ENCODE data around the gene SERTAD1. TPM values are rescaled to one million over a fixed set of nuclear protein-coding genes. Genes with fewer than 3 reads are reported as not detected.

The SERTAD1 gene
- polyA plus RNA-seq, 2 donors: 20.7 to 21.5 TPM

DNA sequence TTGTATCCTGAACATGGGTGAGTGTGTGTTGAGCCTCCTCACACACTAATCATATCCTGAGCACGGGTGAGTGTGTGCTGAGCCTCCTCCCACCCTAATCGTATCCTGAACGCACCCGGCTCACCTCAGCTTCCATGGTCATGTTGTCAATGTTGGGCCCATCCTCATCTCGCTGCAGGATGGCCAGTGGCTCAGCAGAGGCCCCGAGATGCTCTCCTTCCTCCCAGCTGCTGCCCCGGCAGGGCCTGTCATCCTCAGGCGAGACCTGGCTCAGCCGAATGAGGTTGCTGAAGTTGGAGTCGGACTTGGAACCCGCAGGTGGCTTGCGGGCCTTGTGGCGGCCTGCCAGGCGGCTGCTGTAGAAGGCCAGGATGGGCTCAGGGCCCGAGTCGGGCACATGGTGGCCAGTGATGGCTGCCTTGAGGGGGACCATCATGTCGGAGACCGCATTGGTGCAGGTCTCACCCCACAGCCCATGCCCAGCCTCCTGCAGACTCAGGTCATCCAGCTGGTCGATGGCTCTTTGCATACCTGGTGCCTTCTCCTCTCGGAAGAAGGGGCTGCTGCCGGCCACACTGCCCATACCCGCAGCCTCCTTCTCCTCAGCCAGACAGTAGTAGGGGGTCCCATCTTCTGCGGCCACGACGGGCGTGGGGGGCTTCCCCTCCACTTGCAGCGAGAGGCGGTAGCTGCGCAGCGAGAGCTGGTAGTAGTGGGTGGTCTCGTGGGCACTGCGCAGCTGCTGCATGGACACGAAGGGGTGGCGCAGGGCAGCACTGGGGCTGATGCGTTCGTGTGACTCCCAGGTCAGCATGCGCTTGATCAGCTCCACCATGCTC is 45.4 kb downstream of the SERTAD1 start:
- Histone ChIP-seq H3K4me1 (ENCODE audit: control insufficient read depth in 2 of 2, insufficient read depth in 2 of 2, low read length in 1 of 2) (no peaks in the 10 kb centered on the region), H3K27ac (ENCODE audit: low read depth in 2 of 2, low read length in 1 of 2) (no peak overlapping the region), H3K9me3 (ENCODE audit: control insufficient read depth in 2 of 2, insufficient read depth in 1 of 2, low read depth in 1 of 2, low read length in 1 of 2) (no peaks in the 10 kb centered on the region), H3K36me3 (ENCODE audit: control insufficient read depth in 2 of 2, insufficient read depth in 2 of 2, low read length in 1 of 2) (peaks cover 7 to 24% of the 10 kb centered on the region in 2 donors), H3K4me3 (ENCODE audit: low read depth in 1 of 2, low read length in 2 of 2) (no peak overlapping the region), H3K27me3 (ENCODE audit: control insufficient read depth in 1 of 2, insufficient read depth in 2 of 2, low read length in 2 of 2) (no peaks in the 10 kb centered on the region)
- WGBS, 2 donors: 81 to 84% methylated on average over 36 to 37 of the region's 37 CpGs

DNA sequence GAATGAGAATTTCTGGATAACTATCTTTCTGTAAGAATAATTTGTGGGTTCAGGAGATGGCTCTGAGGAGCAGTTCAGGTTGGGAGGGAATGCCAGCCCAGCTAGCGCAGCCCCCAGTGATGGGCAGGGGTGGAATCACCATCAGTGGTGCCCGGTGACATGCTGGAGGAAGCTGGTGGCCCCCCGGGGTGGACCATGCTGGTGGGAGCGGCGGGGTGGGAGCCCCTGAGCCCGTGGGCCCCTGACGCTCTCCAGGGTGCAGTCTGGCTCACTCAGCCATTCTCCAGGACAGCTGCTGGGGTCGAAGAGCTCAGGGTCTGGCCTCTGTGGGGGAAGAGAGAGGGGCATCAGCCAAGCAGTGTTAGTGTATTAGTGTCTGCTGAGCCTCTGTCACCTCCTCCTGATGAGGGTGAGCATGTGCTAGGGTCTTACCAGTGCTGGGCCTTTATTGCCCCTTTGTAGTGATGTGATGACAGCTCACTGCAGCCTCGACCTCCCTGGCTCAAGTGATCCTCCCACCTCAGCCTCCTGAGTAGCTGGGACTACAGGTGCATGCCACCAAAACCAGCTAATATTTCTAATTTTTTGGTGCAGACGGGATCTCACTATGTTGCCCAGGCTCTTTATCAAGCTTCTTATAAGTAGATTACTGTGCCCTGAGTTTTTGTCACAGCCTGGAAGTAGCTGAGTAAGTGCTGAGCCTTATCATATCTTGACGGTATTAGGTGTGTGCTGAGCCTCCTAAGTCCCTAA is 46.2 kb downstream of the SERTAD1 start:
- Histone ChIP-seq H3K4me1 (ENCODE audit: control insufficient read depth in 2 of 2, insufficient read depth in 2 of 2, low read length in 1 of 2) (no peaks in the 10 kb centered on the region), H3K27me3 (ENCODE audit: control insufficient read depth in 1 of 2, insufficient read depth in 2 of 2, low read length in 2 of 2) (no peaks in the 10 kb centered on the region), H3K9me3 (ENCODE audit: control insufficient read depth in 2 of 2, insufficient read depth in 1 of 2, low read depth in 1 of 2, low read length in 1 of 2) (no peaks in the 10 kb centered on the region), H3K36me3 (ENCODE audit: control insufficient read depth in 2 of 2, insufficient read depth in 2 of 2, low read length in 1 of 2) (peaks cover 7 to 24% of the 10 kb centered on the region in 2 donors), H3K27ac (ENCODE audit: low read depth in 2 of 2, low read length in 1 of 2) (no peak overlapping the region), H3K4me3 (ENCODE audit: low read depth in 1 of 2, low read length in 2 of 2) (no peak overlapping the region)
- WGBS, 2 donors: 87% methylated on average over 11 of the region's 11 CpGs

GRCh38 chr19:40378509-40378908 is 47.3 kb downstream of the SERTAD1 start:
- Histone ChIP-seq H3K27me3 (ENCODE audit: control insufficient read depth in 1 of 2, insufficient read depth in 2 of 2, low read length in 2 of 2) (no peaks in the 10 kb centered on the region), H3K36me3 (ENCODE audit: control insufficient read depth in 2 of 2, insufficient read depth in 2 of 2, low read length in 1 of 2) (peaks cover 7 to 30% of the 10 kb centered on the region in 2 donors), H3K4me1 (ENCODE audit: control insufficient read depth in 2 of 2, insufficient read depth in 2 of 2, low read length in 1 of 2) (no peaks in the 10 kb centered on the region), H3K9me3 (ENCODE audit: control insufficient read depth in 2 of 2, insufficient read depth in 1 of 2, low read depth in 1 of 2, low read length in 1 of 2) (no peaks in the 10 kb centered on the region), H3K27ac (ENCODE audit: low read depth in 2 of 2, low read length in 1 of 2) (no peak overlapping the region), H3K4me3 (ENCODE audit: low read depth in 1 of 2, low read length in 2 of 2) (no peak overlapping the region)
- WGBS, 2 donors: 74 to 78% methylated on average over 2 of the region's 2 CpGs

- no peaks in the 10 kb centered on the region for H3K27me3 ChIP-seq (ENCODE audit: control insufficient read depth in 1 of 2, insufficient read depth in 2 of 2, low read length in 2 of 2)
- H3K4me3 ChIP-seq (ENCODE audit: low read depth in 1 of 2, low read length in 2 of 2): no peak overlapping the region
- no peaks in the 10 kb centered on the region for H3K9me3 ChIP-seq (ENCODE audit: control insufficient read depth in 2 of 2, insufficient read depth in 1 of 2, low read depth in 1 of 2, low read length in 1 of 2)
- peaks cover 7 to 30% of the 10 kb centered on the region in 2 donors for H3K36me3 ChIP-seq (ENCODE audit: control insufficient read depth in 2 of 2, insufficient read depth in 2 of 2, low read length in 1 of 2)
- no peaks in the 10 kb centered on the region for H3K4me1 ChIP-seq (ENCODE audit: control insufficient read depth in 2 of 2, insufficient read depth in 2 of 2, low read length in 1 of 2)
- WGBS, 2 donors: 87 to 89% methylated on average over 24 to 25 of the region's 25 CpGs
- no peak overlapping the region for H3K27ac ChIP-seq (ENCODE audit: low read depth in 2 of 2, low read length in 1 of 2)
These were observed 47.9 kb downstream of the SERTAD1 start for GRCh38 chr19:40377876-40378385.

DNA sequence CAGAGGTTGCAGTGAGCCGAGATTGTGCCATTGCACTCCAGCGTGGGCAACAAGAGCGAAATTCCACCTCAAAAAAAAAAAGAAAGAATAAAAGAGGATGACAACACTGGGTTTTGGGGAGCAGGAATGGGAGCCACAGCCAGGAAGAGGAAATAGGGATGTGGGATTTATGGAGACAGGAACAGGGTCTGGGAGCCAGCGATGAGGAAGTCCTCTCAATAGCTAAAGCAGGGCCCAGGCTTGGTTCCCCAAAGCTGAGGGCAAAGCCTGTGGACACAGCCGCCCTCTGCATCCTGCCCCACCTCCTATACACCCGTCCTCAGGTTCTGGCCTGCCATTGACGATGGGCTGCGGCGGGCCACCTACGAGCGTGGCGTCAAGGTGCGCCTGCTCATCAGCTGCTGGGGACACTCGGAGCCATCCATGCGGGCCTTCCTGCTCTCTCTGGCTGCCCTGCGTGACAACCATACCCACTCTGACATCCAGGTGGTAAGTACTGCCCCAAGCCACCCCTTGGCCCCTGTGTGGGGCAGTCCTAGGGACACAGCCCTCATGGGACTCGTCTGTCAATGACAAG is 49.4 kb downstream of the SERTAD1 start:
- Histone ChIP-seq H3K27ac (ENCODE audit: low read depth in 2 of 2, low read length in 1 of 2) (no peak overlapping the region), H3K36me3 (ENCODE audit: control insufficient read depth in 2 of 2, insufficient read depth in 2 of 2, low read length in 1 of 2) (peaks cover 7 to 35% of the 10 kb centered on the region in 2 donors), H3K9me3 (ENCODE audit: control insufficient read depth in 2 of 2, insufficient read depth in 1 of 2, low read depth in 1 of 2, low read length in 1 of 2) (no peaks in the 10 kb centered on the region), H3K4me1 (ENCODE audit: control insufficient read depth in 2 of 2, insufficient read depth in 2 of 2, low read length in 1 of 2) (no peaks in the 10 kb centered on the region), H3K4me3 (ENCODE audit: low read depth in 1 of 2, low read length in 2 of 2) (no peak overlapping the region), H3K27me3 (ENCODE audit: control insufficient read depth in 1 of 2, insufficient read depth in 2 of 2, low read length in 2 of 2) (no peaks in the 10 kb centered on the region)
- WGBS, 2 donors: 93 to 94% methylated on average over 17 of the region's 17 CpGs

DNA sequence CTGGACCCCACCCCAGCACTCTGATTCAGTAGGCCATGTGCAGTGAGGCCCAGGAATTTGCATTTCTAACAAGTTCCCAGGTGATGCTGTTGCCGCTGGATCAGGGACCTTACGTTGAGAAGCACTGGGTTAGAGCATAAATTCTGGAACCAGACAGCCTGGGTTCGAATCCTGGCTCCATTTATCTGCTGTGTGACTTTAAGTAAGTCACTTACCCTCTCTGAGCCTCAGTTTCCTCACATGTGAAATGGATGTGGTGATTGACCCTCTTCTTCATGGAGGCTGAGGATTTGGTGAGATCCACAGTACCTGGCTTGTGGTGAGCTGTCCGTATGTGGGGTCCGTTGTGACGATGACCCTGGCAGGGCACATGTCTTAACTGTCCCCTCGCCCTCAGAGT is 51.7 kb downstream of the SERTAD1 start:
- Histone ChIP-seq H3K4me3 (ENCODE audit: low read depth in 1 of 2, low read length in 2 of 2) (no peak overlapping the region), H3K27ac (ENCODE audit: low read depth in 2 of 2, low read length in 1 of 2) (no peak overlapping the region), H3K9me3 (ENCODE audit: control insufficient read depth in 2 of 2, insufficient read depth in 1 of 2, low read depth in 1 of 2, low read length in 1 of 2) (no peaks in the 10 kb centered on the region), H3K4me1 (ENCODE audit: control insufficient read depth in 2 of 2, insufficient read depth in 2 of 2, low read length in 1 of 2) (no peaks in the 10 kb centered on the region), H3K36me3 (ENCODE audit: control insufficient read depth in 2 of 2, insufficient read depth in 2 of 2, low read length in 1 of 2) (peaks cover 7 to 30% of the 10 kb centered on the region in 2 donors), H3K27me3 (ENCODE audit: control insufficient read depth in 1 of 2, insufficient read depth in 2 of 2, low read length in 2 of 2) (no peaks in the 10 kb centered on the region)
- WGBS, 2 donors: 95% methylated on average over 7 of the region's 7 CpGs

DNA sequence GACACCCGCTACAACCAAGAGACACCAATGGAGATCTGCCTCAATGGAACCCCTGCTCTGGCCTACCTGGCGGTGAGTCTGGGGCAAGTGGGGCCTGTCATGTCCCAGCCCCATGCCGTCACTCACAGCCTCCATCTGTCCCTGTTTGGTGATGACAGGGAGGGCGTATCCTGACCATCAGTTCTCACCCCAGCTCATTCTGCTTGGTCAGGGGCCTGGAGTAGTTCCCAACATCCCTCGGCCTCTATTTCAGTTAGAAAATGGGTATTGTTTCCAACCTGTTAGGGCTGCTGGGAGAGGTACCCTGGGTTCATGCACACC is 54.0 kb downstream of the SERTAD1 start:
- peaks cover 6 to 19% of the 10 kb centered on the region in 2 donors for H3K36me3 ChIP-seq (ENCODE audit: control insufficient read depth in 2 of 2, insufficient read depth in 2 of 2, low read length in 1 of 2)
- H3K4me1 ChIP-seq (ENCODE audit: control insufficient read depth in 2 of 2, insufficient read depth in 2 of 2, low read length in 1 of 2): no peaks in the 10 kb centered on the region
- no peak overlapping the region for H3K27ac ChIP-seq (ENCODE audit: low read depth in 2 of 2, low read length in 1 of 2)
- H3K9me3 ChIP-seq (ENCODE audit: control insufficient read depth in 2 of 2, insufficient read depth in 1 of 2, low read depth in 1 of 2, low read length in 1 of 2): no peaks in the 10 kb centered on the region
- no peak overlapping the region for H3K4me3 ChIP-seq (ENCODE audit: low read depth in 1 of 2, low read length in 2 of 2)
- 95 to 96% methylated on average over 5 of the region's 5 CpGs for WGBS, 2 donors
- H3K27me3 ChIP-seq (ENCODE audit: control insufficient read depth in 1 of 2, insufficient read depth in 2 of 2, low read length in 2 of 2): no peaks in the 10 kb centered on the region

Other genes with a start within 250 kb of the SERTAD1 start
- 10 to 100 TPM in 1 of 2 donors, 1 to 10 TPM in 1; 5.9 to 13.5 TPM for gene MAP3K10, start 234.6 kb downstream of the SERTAD1 start, polyA plus RNA-seq
- not detected for gene TTC9B, start 207.6 kb downstream of the SERTAD1 start, polyA plus RNA-seq
- gene CCNP, start 199.3 kb downstream of the SERTAD1 start, polyA plus RNA-seq: under 1 TPM; 0.06 to 0.07 TPM
- gene AKT2, start 140.6 kb downstream of the SERTAD1 start, polyA plus RNA-seq: 10 to 100 TPM; 51.9 to 56.0 TPM
- 10 to 100 TPM; 13.8 to 15.4 TPM for gene C19orf47, start 77.6 kb downstream of the SERTAD1 start, polyA plus RNA-seq
- gene PLD3, start 77.3 kb downstream of the SERTAD1 start, polyA plus RNA-seq: 10 to 100 TPM; 46.6 to 60.1 TPM
- gene HIPK4, start 35.8 kb downstream of the SERTAD1 start, polyA plus RNA-seq: under 1 TPM; 0.04 to 0.08 TPM
- gene PRX, start 12.6 kb downstream of the SERTAD1 start, polyA plus RNA-seq: 1 to 10 TPM; 1.0 to 1.1 TPM
- gene SERTAD3, start 18.3 kb upstream of the SERTAD1 start, polyA plus RNA-seq: 10 to 100 TPM; 12.2 to 19.1 TPM
- gene BLVRB, start 39.8 kb upstream of the SERTAD1 start, polyA plus RNA-seq: 100 to 1,000 TPM; 213 to 241 TPM
- gene SPTBN4, start 41.0 kb upstream of the SERTAD1 start, polyA plus RNA-seq: 1 to 10 TPM in 1 of 2 donors, under 1 TPM in 1; 0.68 to 1.2 TPM
- 10 to 100 TPM; 47.9 to 53.6 TPM for gene SHKBP1, start 150.9 kb upstream of the SERTAD1 start, polyA plus RNA-seq
- gene LTBP4, start 175.4 kb upstream of the SERTAD1 start, polyA plus RNA-seq: 100 to 1,000 TPM in 1 of 2 donors, 10 to 100 TPM in 1; 69.9 to 117 TPM

Data from esophagus (tissue), 2 donors.